ENCODE data around the gene CCNF.

CCNF gene

DNA sequence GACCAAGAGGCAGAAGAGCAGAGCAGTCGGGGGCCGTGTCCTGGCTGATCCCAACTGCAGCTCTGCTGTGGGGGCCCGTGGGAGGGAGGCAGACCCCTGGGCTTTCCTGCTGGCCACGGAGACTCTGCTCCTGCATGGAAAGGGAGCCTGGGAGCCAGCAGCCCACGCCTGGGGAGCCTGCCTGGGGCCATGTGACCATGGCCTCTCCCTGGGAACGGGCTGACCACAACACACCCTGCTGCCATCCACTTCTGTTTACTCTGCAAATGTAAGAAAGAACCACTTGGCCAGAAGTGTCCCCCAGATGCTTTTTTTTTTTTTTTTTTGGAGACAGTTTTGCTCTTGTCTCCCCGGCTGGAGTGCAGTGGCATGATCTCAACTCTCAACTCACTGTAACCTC, 28.7 kb downstream of the CCNF start:
- DNase-seq: no peak

DNA sequence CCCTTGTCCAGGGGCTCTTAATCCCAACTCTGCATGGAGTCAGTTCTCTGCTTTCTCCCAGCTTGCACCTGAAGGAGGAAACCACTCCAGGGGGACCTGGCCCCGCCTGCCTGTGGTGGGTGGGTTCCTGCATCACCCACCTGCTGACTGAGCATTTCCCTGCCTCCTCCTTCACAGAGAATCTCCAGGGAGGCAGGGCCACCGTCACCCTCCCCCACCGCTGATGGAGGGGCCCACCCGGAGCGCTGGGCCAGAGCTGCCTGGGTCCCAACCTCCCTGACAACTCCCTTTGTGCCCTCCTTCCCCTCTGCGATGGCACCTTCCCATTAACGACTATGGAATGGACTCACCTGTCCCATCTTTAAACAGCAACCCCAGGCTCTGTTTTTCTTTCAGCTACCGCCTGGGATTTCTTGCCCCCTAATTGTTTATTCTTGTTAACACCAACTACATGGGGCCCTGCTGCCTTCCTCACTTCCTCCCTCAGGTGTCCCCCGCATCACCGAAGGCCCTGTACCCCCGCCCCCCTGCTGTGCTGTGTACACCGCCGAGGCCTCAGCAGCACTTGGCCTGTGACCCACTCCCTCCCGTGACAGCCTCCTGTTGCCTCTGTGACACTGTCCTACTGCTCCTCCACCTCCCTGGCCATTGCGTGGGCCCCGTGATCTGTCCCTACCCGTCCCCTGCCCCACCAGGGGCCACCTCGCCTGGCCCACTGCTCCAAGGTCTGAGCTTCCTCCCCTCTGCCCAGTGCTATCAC, 29.8 kb downstream of the CCNF start:
- DNase-seq: no peak

DNA sequence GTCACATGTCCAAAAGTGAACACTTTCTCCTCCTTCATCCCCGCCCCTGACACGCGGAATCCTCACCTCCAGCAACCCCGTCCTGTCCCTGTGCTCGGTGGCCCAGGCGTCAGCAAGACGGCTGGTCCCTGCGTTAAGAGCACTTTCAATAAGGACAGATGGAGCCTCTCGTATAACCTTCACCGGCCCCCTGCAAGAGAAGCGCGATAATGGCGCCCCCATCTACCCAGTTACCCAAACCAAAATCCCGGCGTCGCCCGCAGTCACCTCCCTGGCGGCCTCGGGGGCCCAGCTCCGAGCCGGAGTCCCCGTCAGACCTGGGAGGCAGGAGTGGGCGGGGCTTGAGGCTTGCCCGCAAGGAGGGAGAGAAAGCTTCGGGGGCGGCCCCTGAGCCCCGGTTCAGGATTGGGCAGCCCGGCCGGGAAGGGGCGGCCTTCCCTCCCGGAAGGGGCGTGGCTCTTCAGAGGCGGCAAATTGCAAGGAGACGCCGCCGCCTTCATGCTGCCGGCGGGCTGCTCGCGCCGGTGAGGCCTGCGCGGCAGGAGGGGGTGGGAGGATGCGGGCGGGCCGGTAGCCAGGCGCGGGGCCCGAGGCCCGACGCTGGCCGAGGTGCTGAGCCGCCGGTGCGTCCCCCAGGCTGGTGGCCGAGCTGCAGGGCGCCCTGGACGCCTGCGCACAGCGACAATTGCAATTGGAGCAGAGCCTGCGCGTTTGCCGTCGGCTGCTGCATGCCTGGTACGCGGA, 30.6 kb downstream of the CCNF start, which contains the start of gene TEDC2:
Gene TEDC2 (plus strand): TSS at position 463 of the 744 bp plus-strand sequence. CDS start 36 bp downstream, at position 499.
- peak; percentile 77 for DNase-seq

DNA sequence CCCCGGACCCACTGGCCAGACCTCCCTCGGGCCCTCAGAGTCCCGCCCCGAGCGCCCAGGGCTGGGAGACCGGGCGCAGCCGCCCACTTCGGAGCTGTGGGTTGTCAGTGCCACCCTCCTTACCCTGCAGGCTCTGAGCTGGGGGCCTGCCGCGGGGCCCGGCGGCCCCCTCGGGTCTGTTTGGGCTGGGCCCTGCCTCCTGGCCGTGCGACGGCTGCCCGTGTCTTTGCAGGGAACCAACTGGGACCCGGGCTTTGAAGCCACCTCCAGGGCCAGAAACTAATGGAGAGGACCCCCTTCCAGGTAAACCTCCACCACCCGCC, 31.1 kb downstream of the CCNF start:
- DNase-seq: no peak

DNA sequence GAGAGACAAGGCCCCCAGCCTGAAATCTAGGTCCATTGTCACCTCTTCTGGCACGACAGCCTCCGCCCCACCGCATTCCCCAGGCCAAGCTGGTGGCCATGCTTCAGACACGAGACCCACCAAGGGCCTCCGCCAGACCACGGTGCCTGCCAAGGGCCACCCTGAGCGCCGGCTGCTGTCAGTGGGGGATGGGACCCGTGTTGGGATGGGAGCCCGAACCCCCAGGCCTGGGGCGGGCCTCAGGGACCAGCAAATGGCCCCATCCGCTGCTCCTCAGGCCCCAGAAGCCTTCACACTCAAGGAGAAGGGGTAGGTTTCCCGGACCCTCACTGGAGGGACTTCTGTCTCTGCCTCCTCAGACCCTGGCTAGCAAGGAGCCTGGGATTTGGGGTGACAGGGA, 31.7 kb downstream of the CCNF start:
- DNase-seq: no peak

DNA sequence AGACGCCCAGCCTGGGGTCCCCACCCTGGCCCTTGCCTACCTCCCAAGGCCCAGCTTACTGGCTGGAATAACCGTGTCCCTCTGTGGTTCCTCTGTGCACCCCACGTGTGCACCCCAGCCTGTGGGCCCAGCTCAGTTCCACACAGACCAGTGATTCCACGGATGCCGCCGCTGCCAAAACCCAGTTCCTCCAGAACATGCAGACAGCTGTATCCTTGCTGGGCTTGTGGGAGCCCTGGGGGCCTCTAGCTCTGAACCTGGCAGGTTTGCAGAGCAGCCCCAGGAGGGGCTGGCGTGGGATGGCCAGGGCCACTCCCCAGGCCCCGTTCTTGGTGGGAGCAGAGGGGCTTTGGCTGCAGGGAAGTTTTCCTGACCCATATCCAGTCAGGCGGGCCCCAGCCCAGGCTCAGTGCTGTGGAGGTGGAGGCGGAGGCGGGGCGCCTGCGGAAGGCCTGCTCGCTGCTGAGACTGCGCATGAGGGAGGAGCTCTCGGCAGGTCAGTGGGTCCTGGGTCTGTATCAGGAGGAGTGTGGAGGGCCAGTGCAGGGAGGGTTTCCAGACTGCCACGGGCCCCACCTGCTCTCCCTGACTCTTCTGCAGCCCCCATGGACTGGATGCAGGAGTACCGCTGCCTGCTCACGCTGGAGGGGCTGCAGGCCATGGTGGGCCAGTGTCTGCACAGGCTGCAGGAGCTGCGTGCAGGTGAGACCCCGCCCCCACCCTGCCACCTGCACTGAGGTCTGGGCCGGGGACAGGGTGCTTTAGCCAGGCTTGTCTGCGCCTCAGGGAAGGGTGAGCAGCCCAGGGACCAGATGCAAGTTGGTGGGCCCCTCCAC, 33.0 kb downstream of the CCNF start:
- DNase-seq: no peak

DNA sequence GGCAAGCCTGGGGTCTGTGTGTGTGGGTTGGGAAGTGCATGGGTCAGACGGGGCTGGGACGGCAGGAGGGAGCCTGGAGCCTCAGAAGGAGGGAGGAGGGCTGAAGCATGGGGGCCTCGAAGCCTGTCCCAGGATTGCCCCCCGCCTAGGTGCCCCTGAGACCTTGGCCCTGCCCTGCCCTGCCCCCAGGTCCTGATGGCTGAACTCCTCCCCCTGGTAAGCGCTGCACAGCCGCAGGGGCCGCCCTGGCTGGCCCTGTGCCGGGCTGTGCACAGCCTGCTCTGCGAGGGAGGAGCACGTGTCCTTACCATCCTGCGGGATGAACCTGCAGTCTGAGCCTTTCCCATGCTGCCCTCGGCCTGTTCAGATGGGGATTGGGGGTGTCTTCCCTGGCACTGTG, 35.1 kb downstream of the CCNF start:
- DNase-seq: no peak

DNA sequence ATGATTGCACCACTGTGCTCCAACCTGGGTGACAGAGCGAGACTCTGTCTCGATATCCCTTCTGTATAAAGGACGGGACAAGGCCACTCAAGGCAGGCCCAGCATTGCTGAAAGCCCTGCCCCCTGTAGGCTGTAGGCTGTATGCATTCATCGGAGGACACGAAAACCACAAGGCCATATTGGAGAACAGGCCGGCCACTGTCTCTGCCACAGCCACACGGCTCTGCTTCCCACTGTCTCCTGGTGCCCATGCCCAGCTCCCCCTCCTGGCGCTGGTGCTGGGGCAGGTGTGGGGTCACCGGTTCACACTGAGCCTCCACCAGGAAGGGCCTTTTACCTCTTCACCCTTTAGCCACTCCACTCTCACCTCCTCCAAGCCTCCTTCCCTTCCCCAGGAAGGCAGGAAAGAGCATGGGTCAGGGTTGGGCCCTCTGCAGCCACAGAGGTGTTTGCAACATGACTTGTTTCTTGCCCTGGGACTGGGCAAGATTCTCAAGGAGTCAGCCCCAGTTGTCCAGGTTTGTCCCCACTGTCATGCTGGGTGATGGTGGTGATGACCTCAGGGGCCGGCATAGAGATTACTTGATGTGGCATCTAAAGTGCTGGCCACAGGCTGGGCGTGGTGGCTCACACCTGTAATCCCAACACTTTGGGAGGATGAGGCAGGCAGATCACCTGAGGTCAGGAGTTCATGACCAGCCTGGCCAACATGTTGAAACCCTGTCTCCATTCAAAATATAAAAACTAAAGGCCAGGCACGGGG, 36.6 kb downstream of the CCNF start:
- no peak for DNase-seq

DNA sequence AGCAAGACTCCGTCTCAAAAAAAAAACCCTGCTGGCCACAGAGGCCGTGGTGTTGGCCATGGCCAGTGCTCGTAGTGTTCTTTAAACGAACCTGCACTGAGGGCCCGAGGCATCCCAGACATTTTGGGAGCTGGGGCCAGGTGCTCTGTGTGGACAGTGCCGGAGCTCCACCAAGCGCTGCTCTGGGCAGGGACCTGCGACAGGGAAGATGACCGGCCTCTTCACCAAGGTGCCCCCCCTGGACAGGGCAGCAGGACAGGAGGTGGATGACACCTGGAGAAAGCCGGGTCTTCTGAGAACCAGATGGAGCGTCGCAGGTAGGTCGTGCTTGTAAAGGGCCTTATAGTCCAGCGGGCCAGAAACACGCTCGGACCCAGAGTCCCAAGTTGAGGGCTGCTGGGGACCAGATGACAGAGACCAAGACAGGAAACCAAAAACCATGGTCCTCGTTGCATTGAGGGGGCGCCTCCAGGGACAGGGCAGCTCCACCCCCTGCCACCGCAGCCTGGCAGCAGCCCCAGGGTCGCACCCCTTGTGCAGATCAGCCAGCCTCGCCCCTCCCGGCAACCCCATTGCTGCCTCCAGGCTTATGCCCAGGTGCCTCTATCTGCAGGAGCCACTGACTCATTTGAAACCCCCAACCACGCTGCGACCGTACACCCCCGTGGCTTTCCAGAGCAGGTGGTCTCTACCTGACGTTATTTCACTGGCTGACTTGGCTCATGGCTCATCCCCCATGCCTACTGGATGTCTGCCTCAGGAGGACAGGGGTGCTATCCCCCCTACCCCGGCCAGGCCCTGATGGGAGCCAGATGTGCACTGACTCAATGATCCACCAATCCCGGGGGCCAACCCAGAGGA, 37.6 kb downstream of the CCNF start:
- DNase-seq: no peak

DNA sequence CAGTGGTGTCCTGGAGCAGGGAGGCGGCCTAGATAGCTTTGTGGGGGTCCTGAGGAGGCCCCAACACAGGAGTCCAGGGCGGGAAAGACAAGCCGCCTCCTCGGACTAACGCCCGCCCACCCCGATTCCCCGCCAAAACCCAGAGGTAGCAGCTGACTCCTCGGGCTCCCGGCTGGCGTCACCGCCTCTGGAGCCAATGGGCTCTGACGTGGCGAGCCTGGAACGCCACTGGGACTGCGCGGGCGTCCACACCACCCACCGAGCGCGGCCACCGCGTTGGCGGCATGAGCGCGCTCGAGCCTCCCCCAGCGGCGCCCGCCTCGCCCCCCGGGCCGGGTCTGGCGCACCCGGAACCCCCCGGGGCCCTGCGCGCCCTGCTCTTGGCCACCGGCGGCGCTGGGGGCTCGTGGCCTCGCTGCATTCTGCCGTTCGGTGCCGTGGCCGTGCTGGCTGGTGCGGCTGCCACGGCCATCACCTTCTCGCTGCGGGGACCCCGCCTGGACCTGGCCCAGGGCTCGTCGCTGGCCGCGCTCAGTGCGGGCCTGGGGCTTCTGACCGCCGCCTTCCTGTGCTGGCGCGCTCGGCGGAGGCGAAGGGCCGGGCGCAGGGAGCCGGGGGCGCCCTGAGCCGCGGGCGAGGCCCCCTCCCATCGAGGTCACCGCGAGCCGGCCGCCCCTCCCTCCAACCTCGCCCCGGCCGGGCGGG, 38.4 kb downstream of the CCNF start:
- DNase-seq: peak; percentile 40

DNA sequence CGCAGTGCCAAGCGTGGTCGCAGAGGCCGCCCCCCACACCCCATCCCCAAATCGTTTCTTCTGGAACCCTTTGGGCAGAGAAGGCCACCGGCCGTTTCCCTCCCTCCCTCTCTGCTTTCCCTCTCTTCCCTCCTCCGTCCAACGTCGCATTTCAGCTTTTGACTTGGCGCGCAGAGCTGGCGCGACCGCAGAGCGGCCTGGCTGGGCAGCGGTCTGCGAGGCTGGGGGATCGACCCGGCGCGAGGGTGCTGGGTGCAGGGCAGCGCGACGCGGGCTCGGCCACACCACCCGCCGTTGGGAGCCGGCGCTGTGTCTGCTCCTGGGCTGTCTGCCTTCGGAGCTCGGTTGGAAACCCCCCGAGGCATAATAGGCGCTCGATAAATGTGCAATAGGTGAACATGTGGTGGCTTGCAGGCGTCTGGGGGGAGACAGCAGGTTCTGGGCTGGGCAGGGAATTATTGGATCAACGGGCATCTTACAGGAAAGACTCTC, 39.0 kb downstream of the CCNF start:
- no peak for DNase-seq

DNA sequence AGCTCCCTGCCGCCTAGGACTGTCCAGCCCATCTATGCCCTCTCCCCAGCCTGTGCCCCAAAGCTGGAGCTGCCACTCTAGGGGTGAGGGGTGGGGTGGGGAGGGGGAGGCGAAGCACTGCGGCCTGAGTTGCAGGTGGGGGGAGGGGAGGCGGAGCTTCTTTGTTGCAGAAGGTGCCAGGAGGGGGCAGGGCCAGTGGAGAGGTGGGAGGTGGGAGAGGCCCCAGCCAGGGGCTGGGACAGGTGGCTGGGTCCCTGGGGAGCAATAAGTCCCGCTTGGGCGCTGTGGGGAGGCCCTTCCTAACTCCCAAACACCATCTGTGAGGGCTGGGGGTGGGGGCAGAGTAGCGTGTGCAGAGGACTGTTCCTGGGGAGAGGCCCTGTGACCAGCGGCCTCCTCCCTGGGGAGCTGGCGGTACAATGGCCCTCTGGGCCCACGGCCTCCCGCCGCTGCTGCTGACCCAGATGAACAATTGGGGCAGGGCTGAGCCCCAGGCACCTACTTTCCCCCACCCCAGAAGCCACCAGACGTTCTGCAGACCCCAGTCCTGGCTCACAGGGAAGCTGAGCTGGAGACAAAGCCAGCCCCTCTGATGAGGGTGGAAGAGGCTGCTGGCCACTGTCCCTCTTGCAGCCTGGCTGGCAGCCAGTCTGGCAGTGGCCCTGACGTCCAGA, 39.6 kb downstream of the CCNF start:
- DNase-seq: peak; percentile 61

DNA sequence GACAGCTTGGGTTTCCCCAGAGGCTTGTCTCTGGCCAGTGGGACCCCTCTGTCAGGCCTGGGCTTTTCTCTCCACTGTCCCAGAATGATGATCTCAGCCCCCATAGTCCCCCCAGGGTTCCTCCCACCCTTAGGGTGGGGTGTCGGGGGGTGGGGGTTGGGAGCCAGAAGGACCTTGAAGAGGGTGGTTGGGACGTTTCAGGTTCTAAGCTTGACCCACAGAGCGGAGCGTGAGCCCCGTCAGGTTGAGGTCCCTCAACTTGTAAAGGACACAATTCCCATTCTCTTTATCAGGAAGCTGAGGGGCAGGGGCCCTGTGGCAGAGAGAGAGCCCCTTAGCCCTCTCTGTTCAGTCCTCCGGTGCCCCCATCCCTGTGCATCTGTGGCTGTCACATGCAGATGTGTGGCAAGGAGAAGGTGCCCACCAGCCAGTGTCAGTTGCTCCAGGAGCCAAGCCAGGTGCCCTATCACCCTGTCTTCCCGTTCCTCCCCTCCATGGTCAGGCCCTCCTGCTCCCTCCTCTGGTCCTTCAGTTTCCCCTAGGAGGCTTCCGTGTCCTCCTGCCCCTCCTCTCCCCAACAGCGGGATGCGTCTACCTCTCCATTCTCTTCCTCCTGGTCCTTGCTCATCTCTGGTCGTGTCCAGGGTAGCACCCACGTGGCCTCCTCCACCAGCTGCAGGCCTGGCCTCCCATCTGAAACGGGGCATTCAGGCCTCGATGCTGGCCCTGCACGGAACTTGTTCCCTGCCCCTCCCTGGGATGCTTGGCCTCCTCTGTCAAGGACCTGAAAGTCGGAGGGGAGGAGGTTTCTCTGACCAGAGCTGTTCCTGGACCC, 40.4 kb downstream of the CCNF start:
- no peak for DNase-seq

DNA sequence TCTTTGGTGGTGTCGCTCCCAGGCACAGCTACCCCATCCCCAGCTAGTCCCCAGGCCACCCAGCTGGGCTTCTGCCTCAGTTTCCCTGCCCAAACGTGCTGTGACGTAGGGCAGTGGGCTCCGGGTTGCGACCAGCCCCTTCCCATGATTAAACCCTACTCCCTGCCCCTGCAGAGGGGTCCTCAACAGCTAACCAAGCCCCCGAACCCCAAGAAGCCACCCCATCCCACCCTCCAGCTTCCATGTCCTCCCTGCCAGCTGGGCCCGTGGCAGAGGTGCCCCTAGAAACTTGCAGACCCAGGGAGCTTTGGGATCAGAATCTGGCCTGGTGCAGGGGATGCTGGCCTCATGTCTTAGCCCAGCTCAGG, 41.0 kb downstream of the CCNF start:
- DNase-seq: no peak

DNA sequence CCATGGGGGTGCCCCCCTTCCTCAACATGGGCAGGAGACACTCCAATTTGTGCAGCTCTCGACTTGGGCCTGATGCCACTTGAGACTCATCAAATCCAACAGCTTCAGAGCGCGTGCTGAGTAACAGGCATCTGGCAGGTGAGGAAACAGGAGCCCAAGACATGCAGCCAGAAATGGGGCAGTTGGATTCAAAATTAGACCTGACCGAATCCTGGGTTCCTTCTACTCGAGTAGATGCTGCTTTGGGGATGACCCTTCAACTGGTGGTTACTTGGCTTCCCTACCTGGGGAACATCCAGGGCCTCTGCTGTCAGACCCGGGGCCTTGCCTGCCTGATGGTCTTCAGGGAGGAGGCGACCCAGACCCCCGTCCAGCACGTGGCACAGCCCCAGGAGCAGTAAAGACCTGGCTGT, 41.4 kb downstream of the CCNF start:
- DNase-seq: no peak

DNA sequence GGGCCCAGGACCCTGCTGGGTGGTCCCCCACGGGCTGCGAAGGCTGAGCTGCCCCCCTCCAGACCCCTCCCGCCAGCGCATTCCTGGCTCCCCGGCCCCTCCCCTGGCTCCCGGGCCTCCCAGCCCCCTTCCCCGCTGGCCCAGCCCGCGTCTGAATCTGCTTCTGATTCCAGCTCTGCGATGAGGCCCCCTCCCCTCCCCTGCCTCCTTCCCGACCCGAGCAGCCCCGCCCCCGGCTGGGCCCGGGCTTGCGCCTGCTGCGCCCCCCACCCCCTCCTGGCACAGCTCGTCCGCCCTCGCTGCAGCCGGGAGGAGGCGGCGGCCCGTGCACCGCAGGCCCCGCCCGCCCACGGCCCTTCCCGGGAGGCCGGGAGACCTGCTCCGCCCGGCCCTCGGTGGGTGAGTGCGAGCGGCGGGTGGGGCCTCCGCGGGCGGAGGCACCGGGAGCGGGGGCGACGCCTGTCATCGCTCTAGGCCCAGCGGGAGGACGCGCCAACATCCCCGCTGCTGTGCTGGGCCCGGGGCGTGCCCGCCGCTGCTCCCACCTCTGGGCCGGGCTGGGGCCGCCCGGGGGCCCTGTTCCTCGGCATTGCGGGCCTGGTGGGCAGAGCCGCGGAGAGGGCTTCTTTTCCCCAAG, 41.9 kb downstream of the CCNF start, which contains the start of gene NTN3:
Gene NTN3 (plus strand): TSS at position 282 of the 637 bp plus-strand sequence. CDS start 405 bp downstream, outside the sequence.
- DNase-seq: no peak

DNA sequence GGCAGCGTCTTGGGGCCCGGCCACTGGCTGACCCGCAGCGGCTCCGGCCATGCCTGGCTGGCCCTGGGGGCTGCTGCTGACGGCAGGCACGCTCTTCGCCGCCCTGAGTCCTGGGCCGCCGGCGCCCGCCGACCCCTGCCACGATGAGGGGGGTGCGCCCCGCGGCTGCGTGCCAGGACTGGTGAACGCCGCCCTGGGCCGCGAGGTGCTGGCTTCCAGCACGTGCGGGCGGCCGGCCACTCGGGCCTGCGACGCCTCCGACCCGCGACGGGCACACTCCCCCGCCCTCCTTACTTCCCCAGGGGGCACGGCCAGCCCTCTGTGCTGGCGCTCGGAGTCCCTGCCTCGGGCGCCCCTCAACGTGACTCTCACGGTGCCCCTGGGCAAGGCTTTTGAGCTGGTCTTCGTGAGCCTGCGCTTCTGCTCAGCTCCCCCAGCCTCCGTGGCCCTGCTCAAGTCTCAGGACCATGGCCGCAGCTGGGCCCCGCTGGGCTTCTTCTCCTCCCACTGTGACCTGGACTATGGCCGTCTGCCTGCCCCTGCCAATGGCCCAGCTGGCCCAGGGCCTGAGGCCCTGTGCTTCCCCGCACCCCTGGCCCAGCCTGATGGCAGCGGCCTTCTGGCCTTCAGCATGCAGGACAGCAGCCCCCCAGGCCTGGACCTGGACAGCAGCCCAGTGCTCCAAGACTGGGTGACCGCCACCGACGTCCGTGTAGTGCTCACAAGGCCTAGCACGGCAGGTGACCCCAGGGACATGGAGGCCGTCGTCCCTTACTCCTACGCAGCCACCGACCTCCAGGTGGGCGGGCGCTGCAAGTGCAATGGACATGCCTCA, 42.6 kb downstream of the CCNF start:
- no peak for DNase-seq

DNA sequence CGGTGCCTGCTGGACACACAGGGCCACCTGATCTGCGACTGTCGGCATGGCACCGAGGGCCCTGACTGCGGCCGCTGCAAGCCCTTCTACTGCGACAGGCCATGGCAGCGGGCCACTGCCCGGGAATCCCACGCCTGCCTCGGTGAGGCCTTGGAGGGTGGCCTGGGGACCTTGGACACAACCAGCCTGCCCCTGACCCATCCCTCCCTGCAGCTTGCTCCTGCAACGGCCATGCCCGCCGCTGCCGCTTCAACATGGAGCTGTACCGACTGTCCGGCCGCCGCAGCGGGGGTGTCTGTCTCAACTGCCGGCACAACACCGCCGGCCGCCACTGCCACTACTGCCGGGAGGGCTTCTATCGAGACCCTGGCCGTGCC, 43.2 kb downstream of the CCNF start:
- no peak for DNase-seq
